PC-3 (cell line): ENCODE results near the gene STEAP1B. TPM values are rescaled to one million over a fixed set of nuclear protein-coding genes. Genes with fewer than 3 reads are reported as not detected.
"Not testable (repeated sequence)": the region's sequence is repeated elsewhere in the genome, so short reads cannot be mapped to it uniquely, and the experiment has no call there.

Experiments used
- ATAC-seq: fragments of 200-7000 bp; cut with Tn5 transposase; 2 replicates; pipeline ENCODE4 v1.9.1; 2020; ENCODE audit warnings: mild to moderate bottlenecking, moderate library complexity
- BruUV-seq: library from RNA; stranded (reverse); fragments of 400-500 nt; replicated peaks from 2 replicates; lab custom pipeline; 2021; lab: Mats Ljungman, UMichigan
- CTCF ChIA-PET: fragments of 300-600 bp; sonication (Branson Sonifier 250); formaldehyde crosslinking; loops from one replicate; lab custom pipeline; 2022; ENCODE audit warnings: antibody characterized with exemption; lab: Charles Lee
- POLR2A ChIA-PET: fragments of 300-600 bp; sonication (Branson Sonifier 250); formaldehyde crosslinking; loops from one replicate; lab custom pipeline; 2022; ENCODE audit warnings: antibody characterized with exemption; ENCODE audit not compliant: unreplicated experiment; lab: Charles Lee
- DNase-seq: peaks from one replicate; pipeline ENCODE4 v3.0.0-alpha.2; 2015
- H2AFZ ChIP-seq: fragments of 300-600 bp; sonication (generic); 2 replicates; pipeline ENCODE4 v1.6.0; 2016; ENCODE audit warnings: antibody characterized with exemption, low read length
- H3F3A ChIP-seq: fragments of 300-600 bp; sonication (generic); one replicate; pipeline ENCODE4 v1.6.0; 2017; ENCODE audit warnings: antibody characterized with exemption, low read length, control low read depth, mild to moderate bottlenecking; ENCODE audit not compliant: unreplicated experiment
- H3K27ac ChIP-seq: fragments of 300-600 bp; sonication (generic); 2 replicates; pipeline ENCODE4 v1.5.1; 2016; ENCODE audit warnings: mild to moderate bottlenecking, low read length
- H3K27me3 ChIP-seq: fragments of 300-600 bp; sonication (generic); 2 replicates; pipeline ENCODE4 v1.6.1; 2016; ENCODE audit warnings: low read length, mixed read lengths
- H3K36me3 ChIP-seq: fragments of 300-600 bp; sonication (generic); 2 replicates; pipeline ENCODE4 v1.6.1; 2016; ENCODE audit warnings: low read depth, mixed run types, low read length, mixed read lengths
- H3K4me1 ChIP-seq: fragments of 300-600 bp; sonication (generic); 2 replicates; pipeline ENCODE4 v1.5.1; 2016; ENCODE audit warnings: low read length; ENCODE audit not compliant: insufficient read depth
- H3K4me2 ChIP-seq: fragments of 300-600 bp; sonication (generic); 2 replicates; pipeline ENCODE4 v1.6.0; 2016; ENCODE audit warnings: low read length
- H3K4me3 ChIP-seq: fragments of 300-600 bp; sonication (generic); 2 replicates; pipeline ENCODE4 v1.5.1; 2016; ENCODE audit warnings: mild to moderate bottlenecking, low read length, mixed read lengths
- H3K79me2 ChIP-seq: fragments of 300-600 bp; sonication (generic); 2 replicates; pipeline ENCODE4 v1.6.1; 2017; ENCODE audit warnings: low read length, mixed read lengths
- H3K9ac ChIP-seq: fragments of 300-600 bp; sonication (generic); 2 replicates; pipeline ENCODE4 v1.6.0; 2016; ENCODE audit warnings: mild to moderate bottlenecking, low read length
- H3K9me2 ChIP-seq: fragments of 300-600 bp; sonication (generic); replicated peaks from 2 replicates; pipeline ENCODE4 v1.6.1; 2016; ENCODE audit warnings: mixed run types, low read length, mixed read lengths
- H3K9me3 ChIP-seq: fragments of 300-600 bp; sonication (generic); 2 replicates; pipeline ENCODE4 v1.6.1; 2016; ENCODE audit warnings: low read length, mixed read lengths
- H4K20me1 ChIP-seq: fragments of 300-600 bp; sonication (generic); 2 replicates; pipeline ENCODE4 v1.6.1; 2016; ENCODE audit warnings: low read length, mixed read lengths
- CTCF ChIP-seq: fragments of 300-600 bp; sonication (generic); conservative IDR thresholded peaks from 2 replicates; pipeline ENCODE4 v1.5.1; 2017; ENCODE audit warnings: antibody characterized with exemption, low read depth, mild to moderate bottlenecking, low read length
- EZH2 ChIP-seq: fragments of 300-600 bp; sonication (generic); IDR thresholded peaks from one replicate; pipeline ENCODE4 v1.6.1; 2017; ENCODE audit warnings: antibody characterized with exemption, mild to moderate bottlenecking, low read length; ENCODE audit not compliant: unreplicated experiment
- EZH2phosphoT487 ChIP-seq: fragments of 300-600 bp; sonication (generic); IDR thresholded peaks from 2 replicates; pipeline ENCODE4 v1.6.1; 2018; ENCODE audit warnings: mild to moderate bottlenecking, antibody characterized with exemption, low read length, borderline replicate concordance
- intact Hi-C: fragments of 100-400 bp; cut with micrococcal nuclease; formaldehyde crosslinking; loops from 2 replicates; pipeline ENCODE4 v1.9.0; 2023
- total RNA-seq: library from RNA; depleted of rRNA; stranded (reverse); fragments of >200 nt; gene quantifications from 2 replicates; pipeline ENCODE4 v1.2.3, GENCODE V29; 2014

Gene STEAP1B
- total RNA-seq, 1 experiment from 2014 or later, result 0.47 TPM

GRCh38 chr7:22435720-22436119 is 64.3 kb downstream of the STEAP1B start:
- BruUV-seq, result no TSS peak

GRCh38 chr7:22435105-22435504 is 64.9 kb downstream of the STEAP1B start:
- no TSS peak for BruUV-seq
- ChIA-PET POLR2A (no interaction called here), CTCF (no interaction called here)
- Histone ChIP-seq H3K4me3 (no peak overlapping the region), H3K9me2 (no peaks in the 10 kb centered on the region), H3K27ac (no peak overlapping the region), H3K4me2 (no peak overlapping the region), H3K79me2 (no peaks in the 10 kb centered on the region), H3K36me3 (no peaks in the 10 kb centered on the region; the same call in 1 of the 2 replicates), H3K4me1 (peaks cover 20% of the 10 kb centered on the region), H3K9ac (no peak overlapping the region), H3K9me3 (no peaks in the 10 kb centered on the region), H3F3A (no peaks in the 10 kb centered on the region), H2AFZ (no peak overlapping the region), H4K20me1 (no peaks in the 10 kb centered on the region), H3K27me3 (no peaks in the 10 kb centered on the region)
- TF ChIP-seq CTCF (no peak), EZH2 (no peak), EZH2phosphoT487 (no peak)
- DNase-seq, result no peak
- intact Hi-C loops, result no loop called here
- no peak for ATAC-seq

More at GRCh38 chr7:22435720-22436119, 64.3 kb downstream of the STEAP1B start:
- Histone ChIP-seq H3K9ac (no peak overlapping the region), H3K36me3 (no peaks in the 10 kb centered on the region; the same call in 1 of the 2 replicates), H3K4me2 (no peak overlapping the region), H2AFZ (no peak overlapping the region), H3K27me3 (no peaks in the 10 kb centered on the region), H3F3A (no peaks in the 10 kb centered on the region), H3K27ac (no peak overlapping the region), H3K9me3 (no peaks in the 10 kb centered on the region), H3K4me3 (no peak overlapping the region), H3K9me2 (no peaks in the 10 kb centered on the region), H4K20me1 (no peaks in the 10 kb centered on the region), H3K4me1 (peaks cover 20% of the 10 kb centered on the region), H3K79me2 (no peaks in the 10 kb centered on the region)
- TF ChIP-seq EZH2 (no peak), CTCF (no peak), EZH2phosphoT487 (no peak)
- intact Hi-C loops, result no loop called here
- CTCF ChIA-PET, result no interaction called here
- POLR2A ChIA-PET, result no interaction called here
- ATAC-seq (no peak), DNase-seq (no peak)

- Histone ChIP-seq H3K4me1 (peaks cover 25% of the 10 kb centered on the region), H3K36me3 (no peaks in the 10 kb centered on the region), H3K9me2 (no peaks in the 10 kb centered on the region), H3K9ac (peak overlapping the region; percentile 23; the same call in 1 of the 2 replicates), H3K4me3 (peak overlapping the region; percentile 24; the same call in 1 of the 2 replicates), H2AFZ (peak overlapping the region; percentile 19; the same call in 1 of the 2 replicates), H3K27ac (peak overlapping the region; percentile 84), H4K20me1 (no peaks in the 10 kb centered on the region), H3K4me2 (peak overlapping the region; percentile 77), H3K9me3 (no peaks in the 10 kb centered on the region), H3K27me3 (no peaks in the 10 kb centered on the region), H3F3A (no peaks in the 10 kb centered on the region), H3K79me2 (no peaks in the 10 kb centered on the region)
- TF ChIP-seq CTCF, result no peak
- TF ChIP-seq EZH2phosphoT487, result no peak
- no peak for TF ChIP-seq EZH2
- BruUV-seq, result no TSS peak
- peak; percentile 62 for ATAC-seq
- intact Hi-C loops, result no loop called here
- ChIA-PET POLR2A (no interaction called here), CTCF (no interaction called here)
- DNase-seq, result peak; percentile 87
These were observed 66.1 kb downstream of the STEAP1B start for GRCh38 chr7:22433710-22434460.

GRCh38 chr7:22433165-22433700 is 66.8 kb downstream of the STEAP1B start:
- H3K9ac ChIP-seq, result peak overlapping the region; percentile 55
- H3K4me2 ChIP-seq, result peak overlapping the region; percentile 77
- intact Hi-C loops, POLR2A ChIA-PET, H3K9me2 ChIP-seq, CTCF ChIA-PET, H4K20me1 ChIP-seq, H3K36me3 ChIP-seq, H3F3A ChIP-seq, H3K9me3 ChIP-seq, DNase-seq, H3K79me2 ChIP-seq, H3K27me3 ChIP-seq, BruUV-seq: not testable (repeated sequence)
- peak; percentile 79 for ATAC-seq
- peak overlapping the region; percentile 24; the same call in 1 of the 2 replicates for H3K4me3 ChIP-seq
- H3K4me1 ChIP-seq, result peaks cover 26% of the 10 kb centered on the region
- peak overlapping the region; percentile 84 for H3K27ac ChIP-seq
- H2AFZ ChIP-seq, result peak overlapping the region; percentile 28; the same call in 1 of the 2 replicates
